Measurements from ENCODE around the gene PLK5.

Gene PLK5

GRCh38 chr19:1574354-1575136 lies 50.7 kb downstream of the PLK5 start:
- no peak for DNase-seq

GRCh38 chr19:1575323-1576241 lies 51.7 kb downstream of the PLK5 start:
- no peak for DNase-seq

GRCh38 chr19:1576242-1577089 lies 52.6 kb downstream of the PLK5 start:
- DNase-seq = peak in 1 of 58 donors; percentile 0

GRCh38 chr19:1577090-1577928 lies 53.4 kb downstream of the PLK5 start:
- no peak for DNase-seq

- no peak for DNase-seq
Observed at GRCh38 chr19:1577929-1578618, 54.2 kb downstream of the PLK5 start.

- DNase-seq = no peak
Observed at GRCh38 chr19:1579222-1579621, 55.3 kb downstream of the PLK5 start.

GRCh38 chr19:1580382-1580781 lies 56.5 kb downstream of the PLK5 start:
- no peak for DNase-seq

GRCh38 chr19:1580957-1581356 lies 57.1 kb downstream of the PLK5 start:
- no peak for DNase-seq

- no peak for DNase-seq
Observed at GRCh38 chr19:1582201-1582600, 58.3 kb downstream of the PLK5 start.

GRCh38 chr19:1584500-1585242 lies 60.8 kb downstream of the PLK5 start:
- no peak for DNase-seq

- no peak for DNase-seq
Observed at GRCh38 chr19:1585243-1585580, 61.3 kb downstream of the PLK5 start.
